ENCODE data around the gene EIF3B. TPM values are rescaled to one million over a fixed set of nuclear protein-coding genes. Genes with fewer than 3 reads are reported as not detected.

EIF3B gene
- total RNA-seq, 2 experiments from 2014 or later: 166 to 167 TPM

DNA sequence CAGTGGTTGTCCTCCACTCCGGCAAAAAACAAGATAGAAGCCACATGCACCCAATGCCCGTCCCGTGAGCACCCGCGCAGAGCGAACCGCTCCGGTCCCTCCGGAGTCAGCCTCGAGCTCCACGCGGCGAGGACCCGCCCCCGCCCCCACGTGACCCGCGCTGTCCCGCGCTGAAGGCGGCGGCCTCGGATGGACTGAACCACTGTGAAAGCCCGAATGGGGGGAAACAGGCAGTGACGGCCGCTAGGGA, 766 bp upstream of the EIF3B start:
- ChIA-PET POLR2A (interaction anchor here (0.7 to 2.1 kb wide), 24 partner anchors 11 to 822 kb away, joined by 3 to 27 read pairs (median 5); partner anchors contain the start of genes CHST12, MAD1L1, MRM2 and NUDT1), CTCF (interaction anchor here (0.8 to 1.0 kb wide), 2 partner anchors 77 to 880 kb away, joined by 3 to 4 read pairs; no protein-coding TSS in a partner anchor)
- peak overlapping the region; percentile 64 for H3K4me3 ChIP-seq (ENCODE audit: low read length)
- peak overlapping the region; percentile 99 to 100 for H3K27ac ChIP-seq (ENCODE audit: low read depth in 1 of 2, low read length in 2 of 2)
- Mint-ChIP-seq H3K36me3 (ENCODE audit: low read depth) (peaks cover 22% of the 10 kb centered on the region), H3K27me3 (no peaks in the 10 kb centered on the region), H3K27ac (peak overlapping the region; percentile 100), H3K4me1 (ENCODE audit: low read depth) (peaks cover 32% of the 10 kb centered on the region), H3K4me3 (peak overlapping the region; percentile 91), H3K9me3 (no peaks in the 10 kb centered on the region)
- ATAC-seq (ENCODE audit: poor library complexity): peak; percentile 65
- H3K4me1 ChIP-seq (ENCODE audit: insufficient read depth, low read length): peaks cover 48% of the 10 kb centered on the region
- no peaks in the 10 kb centered on the region for H3K27me3 ChIP-seq (ENCODE audit: control insufficient read depth in 1 of 2, insufficient read depth in 2 of 2, low read length in 2 of 2)
- H3K36me3 ChIP-seq (ENCODE audit: insufficient read depth, low read length): peaks cover 10% of the 10 kb centered on the region
- H3K9me3 ChIP-seq (ENCODE audit: control insufficient read depth in 1 of 2, insufficient read depth in 1 of 2, low read length in 2 of 2): no peaks in the 10 kb centered on the region
- TF ChIP-seq, protein P1, sequence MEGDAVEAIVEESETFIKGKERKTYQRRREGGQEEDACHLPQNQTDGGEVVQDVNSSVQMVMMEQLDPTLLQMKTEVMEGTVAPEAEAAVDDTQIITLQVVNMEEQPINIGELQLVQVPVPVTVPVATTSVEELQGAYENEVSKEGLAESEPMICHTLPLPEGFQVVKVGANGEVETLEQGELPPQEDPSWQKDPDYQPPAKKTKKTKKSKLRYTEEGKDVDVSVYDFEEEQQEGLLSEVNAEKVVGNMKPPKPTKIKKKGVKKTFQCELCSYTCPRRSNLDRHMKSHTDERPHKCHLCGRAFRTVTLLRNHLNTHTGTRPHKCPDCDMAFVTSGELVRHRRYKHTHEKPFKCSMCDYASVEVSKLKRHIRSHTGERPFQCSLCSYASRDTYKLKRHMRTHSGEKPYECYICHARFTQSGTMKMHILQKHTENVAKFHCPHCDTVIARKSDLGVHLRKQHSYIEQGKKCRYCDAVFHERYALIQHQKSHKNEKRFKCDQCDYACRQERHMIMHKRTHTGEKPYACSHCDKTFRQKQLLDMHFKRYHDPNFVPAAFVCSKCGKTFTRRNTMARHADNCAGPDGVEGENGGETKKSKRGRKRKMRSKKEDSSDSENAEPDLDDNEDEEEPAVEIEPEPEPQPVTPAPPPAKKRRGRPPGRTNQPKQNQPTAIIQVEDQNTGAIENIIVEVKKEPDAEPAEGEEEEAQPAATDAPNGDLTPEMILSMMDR (IDR thresholded peaks at IDR 0.05): no peak
- intact Hi-C loops (cut with DNase I, micrococcal nuclease): loop anchor here (1.0 to 5.0 kb wide), 4 partner anchors 40 to 203 kb away; partner anchors contain the start of genes SNX8 (in 2 of the 2), BRAT1 (in 1 of the 2), CHST12 (in 1 of the 2) and IQCE (in 1 of the 2)
- peak in 13 of 14 experiments; percentile 84 to 96 (median 88) for DNase-seq

- no peaks in the 10 kb centered on the region for H3K27me3 Mint-ChIP-seq
- peaks cover 45% of the 10 kb centered on the region for H3K4me1 Mint-ChIP-seq (ENCODE audit: low read depth)
Observed at GRCh38 chr7:2354939-2355704, 495 bp downstream of the EIF3B start.

GRCh38 chr7:2355705-2356008, 1.0 kb downstream of the EIF3B start:
- intact Hi-C loops (cut with DNase I, micrococcal nuclease): loop anchor here in 1 of 2 experiments (2.0 to 5.0 kb wide), 2 partner anchors 115 to 413 kb away; no protein-coding TSS in a partner anchor
- H3K27me3 ChIP-seq (ENCODE audit: control insufficient read depth in 1 of 2, insufficient read depth in 2 of 2, low read length in 2 of 2): no peaks in the 10 kb centered on the region
- Mint-ChIP-seq H3K36me3 (ENCODE audit: low read depth) (peaks cover 40% of the 10 kb centered on the region), H3K9me3 (no peaks in the 10 kb centered on the region), H3K27me3 (no peaks in the 10 kb centered on the region), H3K4me3 (peak overlapping the region; percentile 92), H3K4me1 (ENCODE audit: low read depth) (peaks cover 50% of the 10 kb centered on the region), H3K27ac (peak overlapping the region; percentile 85)
- TF ChIP-seq, protein P1 (IDR thresholded peaks at IDR 0.05): no peak
- ChIA-PET POLR2A (no interaction called here), CTCF (no interaction called here)
- peaks cover 25% of the 10 kb centered on the region for H3K36me3 ChIP-seq (ENCODE audit: insufficient read depth, low read length)
- DNase-seq (no peak), ATAC-seq (ENCODE audit: poor library complexity) (no peak)
- no peaks in the 10 kb centered on the region for H3K9me3 ChIP-seq (ENCODE audit: control insufficient read depth in 1 of 2, insufficient read depth in 1 of 2, low read length in 2 of 2)
- peak overlapping the region; percentile 85 for H3K4me3 ChIP-seq (ENCODE audit: low read length)
- no peak overlapping the region for H3K27ac ChIP-seq (ENCODE audit: low read depth in 1 of 2, low read length in 2 of 2)
- H3K4me1 ChIP-seq (ENCODE audit: insufficient read depth, low read length): peaks cover 59% of the 10 kb centered on the region

More at GRCh38 chr7:2354939-2355704, 495 bp downstream of the EIF3B start:
- Mint-ChIP-seq H3K27ac (peak overlapping the region; percentile 100), H3K36me3 (ENCODE audit: low read depth) (peaks cover 34% of the 10 kb centered on the region), H3K4me3 (peak overlapping the region; percentile 92), H3K9me3 (no peaks in the 10 kb centered on the region)
- POLR2A ChIA-PET: interaction anchor here (1.0 to 2.1 kb wide), 10 partner anchors 16 to 785 kb away, joined by 3 to 27 read pairs (median 8); partner anchors contain the start of genes CHST12, MRM2, NUDT1 and PSMG3
- H3K4me1 ChIP-seq (ENCODE audit: insufficient read depth, low read length): peaks cover 59% of the 10 kb centered on the region
- no peaks in the 10 kb centered on the region for H3K27me3 ChIP-seq (ENCODE audit: control insufficient read depth in 1 of 2, insufficient read depth in 2 of 2, low read length in 2 of 2)
- CTCF ChIA-PET: no interaction called here
- peak overlapping the region in 1 of 2 donors; percentile 99 for H3K27ac ChIP-seq (ENCODE audit: low read depth in 1 of 2, low read length in 2 of 2)
- no peaks in the 10 kb centered on the region for H3K9me3 ChIP-seq (ENCODE audit: control insufficient read depth in 1 of 2, insufficient read depth in 1 of 2, low read length in 2 of 2)
- no peak for ATAC-seq (ENCODE audit: poor library complexity)
- intact Hi-C loops (cut with DNase I, micrococcal nuclease): loop anchor here (1.0 to 5.0 kb wide), 5 partner anchors 41 to 413 kb away; partner anchors contain the start of genes SNX8 (in 2 of the 2), BRAT1 (in 1 of the 2), CHST12 (in 1 of the 2) and IQCE (in 1 of the 2)
- peaks cover 20% of the 10 kb centered on the region for H3K36me3 ChIP-seq (ENCODE audit: insufficient read depth, low read length)
- H3K4me3 ChIP-seq (ENCODE audit: low read length): peak overlapping the region; percentile 85
- TF ChIP-seq, protein P1 (IDR thresholded peaks at IDR 0.05): no peak
- peak in 4 of 14 experiments; percentile 8 to 47 (median 25) for DNase-seq

Data from CD4-positive, alpha-beta T cell (primary cell).